Fibroblast of mammary gland (primary cell): ENCODE results near the gene EHHADH.

ENCODE experiments used
- DNase-seq: peaks from one replicate; pipeline ENCODE4 v3.0.0-alpha.2; 2010; ENCODE audit warnings: low read depth
- H3K4me3 ChIP-seq: 2 replicates; pipeline ENCODE4 v1.5.1; 2011; ENCODE audit warnings: low read depth, mild to moderate bottlenecking, low read length, moderate library complexity; ENCODE audit not compliant: control insufficient read depth
- TF ChIP-seq, protein P1 (sequence below): conservative IDR thresholded peaks from 2 replicates; pipeline ENCODE4 v1.5.1; 2011; ENCODE audit warnings: low read depth, low read length, inconsistent platforms; ENCODE audit not compliant: control insufficient read depth, insufficient read depth

EHHADH gene

GRCh38 chr3:185200639-185201038 is 53.2 kb downstream of the EHHADH start:
- H3K4me3 ChIP-seq = no peak overlapping the region
- peak; percentile 90 for DNase-seq
- TF ChIP-seq, protein P1, sequence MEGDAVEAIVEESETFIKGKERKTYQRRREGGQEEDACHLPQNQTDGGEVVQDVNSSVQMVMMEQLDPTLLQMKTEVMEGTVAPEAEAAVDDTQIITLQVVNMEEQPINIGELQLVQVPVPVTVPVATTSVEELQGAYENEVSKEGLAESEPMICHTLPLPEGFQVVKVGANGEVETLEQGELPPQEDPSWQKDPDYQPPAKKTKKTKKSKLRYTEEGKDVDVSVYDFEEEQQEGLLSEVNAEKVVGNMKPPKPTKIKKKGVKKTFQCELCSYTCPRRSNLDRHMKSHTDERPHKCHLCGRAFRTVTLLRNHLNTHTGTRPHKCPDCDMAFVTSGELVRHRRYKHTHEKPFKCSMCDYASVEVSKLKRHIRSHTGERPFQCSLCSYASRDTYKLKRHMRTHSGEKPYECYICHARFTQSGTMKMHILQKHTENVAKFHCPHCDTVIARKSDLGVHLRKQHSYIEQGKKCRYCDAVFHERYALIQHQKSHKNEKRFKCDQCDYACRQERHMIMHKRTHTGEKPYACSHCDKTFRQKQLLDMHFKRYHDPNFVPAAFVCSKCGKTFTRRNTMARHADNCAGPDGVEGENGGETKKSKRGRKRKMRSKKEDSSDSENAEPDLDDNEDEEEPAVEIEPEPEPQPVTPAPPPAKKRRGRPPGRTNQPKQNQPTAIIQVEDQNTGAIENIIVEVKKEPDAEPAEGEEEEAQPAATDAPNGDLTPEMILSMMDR = no peak

GRCh38 chr3:185199671-185200070 is 54.2 kb downstream of the EHHADH start:
- no peak for DNase-seq
- TF ChIP-seq, protein P1 = no peak
- H3K4me3 ChIP-seq = no peak overlapping the region

DNA sequence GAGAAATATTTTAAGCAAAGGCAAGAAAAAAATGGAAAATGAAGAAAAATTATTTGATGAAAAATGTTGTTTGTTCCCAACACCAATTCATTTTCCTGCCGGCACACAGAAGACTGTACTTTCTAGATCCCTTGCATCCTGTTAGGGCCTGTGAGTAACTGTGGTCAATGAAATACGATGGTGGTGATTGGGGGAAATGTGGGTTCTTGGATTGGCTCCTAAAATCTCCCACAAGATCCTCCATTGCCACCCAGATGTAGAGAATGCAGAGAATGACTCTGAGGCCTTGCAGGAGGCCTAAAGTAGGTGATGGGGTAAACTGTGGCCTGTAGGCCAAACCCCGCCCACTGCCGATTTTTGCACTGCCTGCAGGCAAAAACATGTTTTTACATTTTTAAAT is 54.6 kb downstream of the EHHADH start:
- H3K4me3 ChIP-seq = no peak overlapping the region
- DNase-seq = peak; percentile 68
- TF ChIP-seq, protein P1 = no peak

DNA sequence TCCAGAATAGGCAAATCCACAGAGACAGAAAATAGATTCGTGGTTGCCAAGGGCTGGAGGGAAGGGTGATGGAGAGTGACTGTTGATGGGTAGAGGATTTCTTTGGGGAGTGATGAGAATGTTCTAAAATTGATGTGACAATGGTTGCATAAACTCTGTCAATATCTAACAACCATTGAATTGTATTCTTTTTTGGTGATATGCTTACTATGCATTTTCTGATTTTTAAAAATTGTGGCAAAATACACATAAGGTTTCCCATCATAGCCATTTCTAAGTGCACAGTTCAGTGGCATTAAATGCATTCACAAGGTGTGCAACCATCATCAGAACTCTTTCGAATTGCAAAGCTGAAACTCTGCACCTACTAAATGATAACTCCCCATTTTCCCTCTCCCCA is 56.8 kb downstream of the EHHADH start:
- H3K4me3 ChIP-seq = no peak overlapping the region
- DNase-seq = no peak
- TF ChIP-seq, protein P1 = no peak

DNA sequence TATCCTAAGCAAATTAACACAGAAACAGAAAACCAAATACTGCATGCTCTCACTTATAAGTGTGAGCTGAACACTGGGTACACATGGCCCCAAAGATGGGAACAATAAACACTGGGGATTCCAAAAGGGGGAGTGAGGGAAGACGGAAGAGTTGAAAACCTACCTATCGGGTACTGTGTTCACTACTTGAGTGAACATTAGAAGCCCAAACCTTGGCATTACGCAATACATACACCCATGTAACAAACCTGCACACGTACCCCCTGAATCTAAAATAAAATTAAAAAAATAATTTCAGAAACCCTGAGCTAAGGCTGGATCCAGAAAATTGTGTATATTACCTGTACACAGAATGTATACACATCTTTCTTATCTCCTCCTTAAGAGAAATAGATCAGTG is 58.2 kb downstream of the EHHADH start:
- no peak for DNase-seq
- TF ChIP-seq, protein P1 = no peak
- H3K4me3 ChIP-seq = no peak overlapping the region

- no peak overlapping the region for H3K4me3 ChIP-seq
- TF ChIP-seq, protein P1 = no peak
- DNase-seq = no peak
These were observed 65.0 kb downstream of the EHHADH start for GRCh38 chr3:185188816-185189215.

- DNase-seq = no peak
- H3K4me3 ChIP-seq = no peak overlapping the region
- TF ChIP-seq, protein P1 = no peak
These were observed 66.5 kb downstream of the EHHADH start for GRCh38 chr3:185187391-185187790.
